Nephron progenitor cell (in vitro differentiated cells): ENCODE results near the gene SCYGR4.

Experiments
- DNase-seq: peaks from one replicate; pipeline ENCODE4 v3.0.0; 2021
- H3K27ac Mint-ChIP-seq: 2 replicates; pipeline ENCODE4 v1.8.0; 2021; ENCODE audit warnings: mild to moderate bottlenecking, moderate library complexity, mixed read lengths
- H3K27me3 Mint-ChIP-seq: 2 replicates; pipeline ENCODE4 v1.8.0; 2021; ENCODE audit warnings: mild to moderate bottlenecking, low read depth, mixed read lengths; ENCODE audit not compliant: poor library complexity
- H3K36me3 Mint-ChIP-seq: 2 replicates; pipeline ENCODE4 v1.8.0; 2021; ENCODE audit warnings: low read depth, mixed read lengths
- H3K4me1 Mint-ChIP-seq: 2 replicates; pipeline ENCODE4 v1.8.0; 2021; ENCODE audit warnings: mixed read lengths
- H3K4me3 Mint-ChIP-seq: 2 replicates; pipeline ENCODE4 v1.8.0; 2021; ENCODE audit warnings: mild to moderate bottlenecking, moderate library complexity, mixed read lengths
- H3K9me3 Mint-ChIP-seq: 2 replicates; pipeline ENCODE4 v1.8.0; 2021; ENCODE audit warnings: mild to moderate bottlenecking, moderate library complexity, mixed read lengths
- TF ChIP-seq, protein P1 (sequence below): fragments of 200-600 bp; sonication (generic); IDR thresholded peaks from 2 replicates; pipeline ENCODE4 v1.5.0; 2021; ENCODE audit warnings: antibody characterized with exemption

SCYGR4 gene

DNA sequence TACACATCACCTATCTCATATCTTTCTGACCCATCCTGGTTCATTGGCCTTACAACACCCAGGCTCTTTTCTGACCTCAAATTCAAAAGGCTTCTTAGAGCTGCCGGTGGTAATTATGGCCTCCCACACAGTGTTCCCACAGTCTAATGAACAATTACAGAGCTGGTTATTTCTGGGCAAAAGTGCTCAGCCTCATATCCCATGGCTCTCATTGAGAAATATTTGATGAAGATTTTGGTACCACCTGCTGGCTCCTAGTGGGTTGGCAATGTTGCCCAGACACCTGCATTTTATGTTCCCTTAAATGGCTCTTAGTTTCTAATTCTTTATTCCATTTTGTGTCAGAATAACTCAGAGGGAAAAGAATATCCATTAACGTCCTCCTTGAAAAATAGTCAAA is 38.7 kb upstream of the SCYGR4 start:
- Mint-ChIP-seq H3K36me3 (no peaks in the 10 kb centered on the region), H3K4me3 (no peak overlapping the region), H3K27ac (no peak overlapping the region), H3K9me3 (peaks cover 16% of the 10 kb centered on the region), H3K27me3 (peaks cover 3% of the 10 kb centered on the region), H3K4me1 (no peaks in the 10 kb centered on the region)
- TF ChIP-seq, protein P1, sequence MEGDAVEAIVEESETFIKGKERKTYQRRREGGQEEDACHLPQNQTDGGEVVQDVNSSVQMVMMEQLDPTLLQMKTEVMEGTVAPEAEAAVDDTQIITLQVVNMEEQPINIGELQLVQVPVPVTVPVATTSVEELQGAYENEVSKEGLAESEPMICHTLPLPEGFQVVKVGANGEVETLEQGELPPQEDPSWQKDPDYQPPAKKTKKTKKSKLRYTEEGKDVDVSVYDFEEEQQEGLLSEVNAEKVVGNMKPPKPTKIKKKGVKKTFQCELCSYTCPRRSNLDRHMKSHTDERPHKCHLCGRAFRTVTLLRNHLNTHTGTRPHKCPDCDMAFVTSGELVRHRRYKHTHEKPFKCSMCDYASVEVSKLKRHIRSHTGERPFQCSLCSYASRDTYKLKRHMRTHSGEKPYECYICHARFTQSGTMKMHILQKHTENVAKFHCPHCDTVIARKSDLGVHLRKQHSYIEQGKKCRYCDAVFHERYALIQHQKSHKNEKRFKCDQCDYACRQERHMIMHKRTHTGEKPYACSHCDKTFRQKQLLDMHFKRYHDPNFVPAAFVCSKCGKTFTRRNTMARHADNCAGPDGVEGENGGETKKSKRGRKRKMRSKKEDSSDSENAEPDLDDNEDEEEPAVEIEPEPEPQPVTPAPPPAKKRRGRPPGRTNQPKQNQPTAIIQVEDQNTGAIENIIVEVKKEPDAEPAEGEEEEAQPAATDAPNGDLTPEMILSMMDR, result no peak
- no peak for DNase-seq

DNA sequence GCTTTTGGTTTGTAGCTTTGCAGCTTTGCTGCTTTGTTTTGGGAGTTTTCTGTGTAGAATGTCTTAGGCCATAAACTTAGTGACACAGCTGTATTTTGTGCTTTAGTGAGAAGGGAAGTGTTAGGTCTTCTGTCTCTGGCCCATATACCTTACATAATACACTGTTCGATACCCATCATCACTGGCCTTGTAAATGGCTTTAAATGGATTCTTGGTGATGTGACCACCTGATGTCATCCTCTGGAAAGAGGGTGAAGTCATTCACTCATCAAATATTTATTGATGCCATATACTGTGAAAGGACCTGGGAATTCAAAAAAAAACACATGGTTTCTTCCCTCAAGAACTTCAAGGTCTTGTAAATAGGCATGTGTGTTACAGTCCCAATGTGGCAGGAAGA is 37.5 kb upstream of the SCYGR4 start:
- H3K27me3 Mint-ChIP-seq, result peaks cover 1% of the 10 kb centered on the region

DNA sequence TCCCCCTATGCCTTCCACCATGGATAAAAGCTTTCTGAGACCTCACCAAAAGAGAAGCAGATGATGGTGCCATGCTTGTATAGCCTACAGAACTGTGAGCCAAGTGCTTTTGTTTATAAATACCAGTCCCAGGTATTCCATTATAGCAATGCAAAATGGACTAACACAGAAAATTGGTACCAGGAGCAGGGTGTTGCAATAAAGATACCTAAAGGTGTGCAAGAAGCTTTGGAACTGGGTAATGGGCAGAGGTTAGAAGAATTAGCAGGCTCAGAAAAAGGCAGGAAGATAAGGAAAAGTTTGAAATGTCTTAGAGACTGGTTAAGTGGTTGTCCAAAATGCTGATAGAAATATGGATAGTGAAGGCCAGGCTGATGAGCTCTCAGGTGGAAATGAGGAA is 34.9 kb upstream of the SCYGR4 start:
- H3K4me3 Mint-ChIP-seq, result no peak overlapping the region
- no peaks in the 10 kb centered on the region for H3K27me3 Mint-ChIP-seq
- no peak for DNase-seq
- no peaks in the 10 kb centered on the region for H3K36me3 Mint-ChIP-seq
- H3K4me1 Mint-ChIP-seq, result no peaks in the 10 kb centered on the region
- TF ChIP-seq, protein P1, result no peak
- peaks cover 16% of the 10 kb centered on the region for H3K9me3 Mint-ChIP-seq
- H3K27ac Mint-ChIP-seq, result no peak overlapping the region

More for the DNA sequence above, 37.5 kb upstream of the SCYGR4 start:
- Mint-ChIP-seq H3K9me3 (peaks cover 16% of the 10 kb centered on the region), H3K36me3 (no peaks in the 10 kb centered on the region), H3K4me1 (no peaks in the 10 kb centered on the region), H3K4me3 (no peak overlapping the region), H3K27ac (no peak overlapping the region)
- TF ChIP-seq, protein P1, result no peak
- no peak for DNase-seq

DNA sequence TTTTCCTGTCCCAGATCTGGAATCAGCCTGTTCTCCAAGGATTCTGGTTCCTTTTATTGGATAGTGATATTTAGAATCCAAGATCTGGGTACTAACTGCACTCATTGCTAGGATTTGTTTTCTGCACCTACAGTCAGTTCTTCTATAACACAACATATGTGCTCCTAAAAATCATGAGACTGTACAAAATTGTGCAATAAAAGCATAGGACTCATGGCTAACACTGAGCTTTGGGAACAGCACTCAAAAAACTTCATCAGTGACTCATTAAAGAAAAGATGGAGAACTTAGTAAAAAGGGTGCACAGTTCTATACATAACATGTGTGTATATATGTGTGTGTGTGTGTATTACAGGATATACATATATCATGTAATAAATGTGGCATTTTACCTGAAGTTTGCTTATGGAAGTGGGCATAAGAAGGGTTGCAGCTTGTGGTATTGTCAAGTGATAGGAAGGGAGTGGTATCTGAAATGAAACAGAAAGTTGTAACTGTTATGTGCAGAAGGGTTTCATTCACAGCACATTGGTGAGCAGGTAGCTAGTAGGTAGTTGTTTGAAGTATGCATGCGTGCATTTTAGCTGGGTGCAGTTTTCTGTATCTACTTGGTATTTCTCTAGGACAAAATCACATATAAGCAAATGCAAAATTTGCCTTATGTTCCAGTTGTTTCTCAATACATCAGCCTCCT is 24.5 kb upstream of the SCYGR4 start:
- H3K36me3 Mint-ChIP-seq, result no peaks in the 10 kb centered on the region
- no peak overlapping the region for H3K4me3 Mint-ChIP-seq
- DNase-seq, result no peak
- H3K4me1 Mint-ChIP-seq, result peaks cover 1% of the 10 kb centered on the region
- TF ChIP-seq, protein P1, result no peak
- H3K27ac Mint-ChIP-seq, result no peak overlapping the region
- H3K9me3 Mint-ChIP-seq, result peaks cover 14% of the 10 kb centered on the region
- peaks cover 3% of the 10 kb centered on the region for H3K27me3 Mint-ChIP-seq

DNA sequence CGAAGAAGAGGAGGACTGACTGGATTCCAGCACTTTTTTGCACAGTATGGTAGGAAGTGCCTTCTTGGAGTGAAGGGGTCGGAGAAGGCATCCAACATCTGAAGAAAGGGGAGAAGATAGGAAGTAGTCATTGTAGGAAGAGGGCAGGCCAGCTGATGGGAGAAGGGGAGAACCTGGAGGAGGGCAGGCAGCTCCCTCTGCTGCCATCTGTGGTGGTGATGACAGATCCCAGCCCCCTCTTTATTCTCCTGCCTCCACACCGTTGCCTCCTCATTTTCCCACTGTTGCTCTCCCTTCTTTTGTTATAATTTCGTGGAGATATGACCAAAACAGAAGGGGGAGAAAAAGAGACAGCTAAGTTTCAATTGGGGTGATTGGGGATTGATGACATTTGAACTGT is 21.5 kb upstream of the SCYGR4 start:
- TF ChIP-seq, protein P1, result no peak
- H3K27ac Mint-ChIP-seq, result no peak overlapping the region
- peaks cover 6% of the 10 kb centered on the region for H3K4me1 Mint-ChIP-seq
- no peak overlapping the region for H3K4me3 Mint-ChIP-seq
- DNase-seq, result no peak
- no peaks in the 10 kb centered on the region for H3K27me3 Mint-ChIP-seq
- peaks cover 3% of the 10 kb centered on the region for H3K9me3 Mint-ChIP-seq
- no peaks in the 10 kb centered on the region for H3K36me3 Mint-ChIP-seq

DNA sequence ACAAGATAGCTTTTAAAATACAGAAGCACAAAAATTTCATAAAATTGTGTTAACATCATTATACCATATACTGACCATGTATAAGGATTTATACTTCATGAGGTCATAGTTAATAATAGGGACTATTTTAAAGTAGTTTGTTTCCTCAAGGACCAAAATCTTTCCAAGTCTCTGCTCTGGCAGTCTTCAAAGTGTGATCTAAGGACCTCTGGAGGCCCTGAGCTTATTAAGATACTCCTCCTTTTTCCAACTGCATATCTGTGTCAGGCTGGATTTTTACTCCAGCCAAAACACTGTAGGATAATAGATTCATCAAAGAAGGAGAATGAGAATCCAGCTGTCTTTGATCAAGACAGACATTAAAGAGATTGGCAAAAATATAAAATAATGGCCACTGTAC is 20.3 kb upstream of the SCYGR4 start:
- TF ChIP-seq, protein P1, result no peak
- H3K9me3 Mint-ChIP-seq, result no peaks in the 10 kb centered on the region
- DNase-seq, result no peak
- H3K4me1 Mint-ChIP-seq, result peaks cover 6% of the 10 kb centered on the region
- no peaks in the 10 kb centered on the region for H3K27me3 Mint-ChIP-seq
- H3K4me3 Mint-ChIP-seq, result no peak overlapping the region
- no peaks in the 10 kb centered on the region for H3K36me3 Mint-ChIP-seq
- H3K27ac Mint-ChIP-seq, result no peak overlapping the region
